IPS DF 4.7 (cell line): Measurements from ENCODE around the gene SLC6A18.

Experiments
- DNase-seq: peaks from one replicate; pipeline ENCODE4 v3.0.0-alpha.2; 2013; ENCODE audit warnings: low spot score; ENCODE audit errors: extremely low read depth

SLC6A18 gene

GRCh38 chr5:1203311-1203967, 21.7 kb upstream of the SLC6A18 start:
- DNase-seq, result no peak

GRCh38 chr5:1203968-1204692, 21.1 kb upstream of the SLC6A18 start:
- no peak for DNase-seq

GRCh38 chr5:1204693-1205242, 20.4 kb upstream of the SLC6A18 start:
- DNase-seq, result peak; percentile 36

GRCh38 chr5:1205255-1206180, 19.7 kb upstream of the SLC6A18 start:
- DNase-seq, result no peak

GRCh38 chr5:1206521-1207412, 18.4 kb upstream of the SLC6A18 start:
- DNase-seq, result no peak

GRCh38 chr5:1207555-1207954, 17.6 kb upstream of the SLC6A18 start:
- DNase-seq, result no peak

GRCh38 chr5:1208221-1208742, 16.9 kb upstream of the SLC6A18 start:
- DNase-seq, result no peak

- DNase-seq, result no peak
These were observed 16.3 kb upstream of the SLC6A18 start for GRCh38 chr5:1208743-1209488.

- no peak for DNase-seq
These were observed 15.7 kb upstream of the SLC6A18 start for GRCh38 chr5:1209489-1209852.

GRCh38 chr5:1209896-1210776, 15.0 kb upstream of the SLC6A18 start:
- DNase-seq, result no peak

- no peak for DNase-seq
These were observed 14.3 kb upstream of the SLC6A18 start for GRCh38 chr5:1210832-1211251.

- no peak for DNase-seq
These were observed 13.5 kb upstream of the SLC6A18 start for GRCh38 chr5:1211701-1212100.

GRCh38 chr5:1212271-1212670, 12.9 kb upstream of the SLC6A18 start:
- no peak for DNase-seq

- DNase-seq, result no peak
These were observed 12.3 kb upstream of the SLC6A18 start for GRCh38 chr5:1212881-1213280.

GRCh38 chr5:1213508-1214162, 11.5 kb upstream of the SLC6A18 start:
- DNase-seq, result no peak

- DNase-seq, result no peak
These were observed 10.8 kb upstream of the SLC6A18 start for GRCh38 chr5:1214163-1214935.

GRCh38 chr5:1214936-1215220, 10.3 kb upstream of the SLC6A18 start:
- DNase-seq, result no peak
